HG03097 (cell line): ENCODE measurements around the gene ASB8.

Source experiments
- ATAC-seq: cut with Tn5 transposase; IDR thresholded peaks from one replicate; pipeline ENCODE4 v1.9.1; 2021; ENCODE audit not compliant: unreplicated experiment, low FRiP score

The ASB8 gene

DNA sequence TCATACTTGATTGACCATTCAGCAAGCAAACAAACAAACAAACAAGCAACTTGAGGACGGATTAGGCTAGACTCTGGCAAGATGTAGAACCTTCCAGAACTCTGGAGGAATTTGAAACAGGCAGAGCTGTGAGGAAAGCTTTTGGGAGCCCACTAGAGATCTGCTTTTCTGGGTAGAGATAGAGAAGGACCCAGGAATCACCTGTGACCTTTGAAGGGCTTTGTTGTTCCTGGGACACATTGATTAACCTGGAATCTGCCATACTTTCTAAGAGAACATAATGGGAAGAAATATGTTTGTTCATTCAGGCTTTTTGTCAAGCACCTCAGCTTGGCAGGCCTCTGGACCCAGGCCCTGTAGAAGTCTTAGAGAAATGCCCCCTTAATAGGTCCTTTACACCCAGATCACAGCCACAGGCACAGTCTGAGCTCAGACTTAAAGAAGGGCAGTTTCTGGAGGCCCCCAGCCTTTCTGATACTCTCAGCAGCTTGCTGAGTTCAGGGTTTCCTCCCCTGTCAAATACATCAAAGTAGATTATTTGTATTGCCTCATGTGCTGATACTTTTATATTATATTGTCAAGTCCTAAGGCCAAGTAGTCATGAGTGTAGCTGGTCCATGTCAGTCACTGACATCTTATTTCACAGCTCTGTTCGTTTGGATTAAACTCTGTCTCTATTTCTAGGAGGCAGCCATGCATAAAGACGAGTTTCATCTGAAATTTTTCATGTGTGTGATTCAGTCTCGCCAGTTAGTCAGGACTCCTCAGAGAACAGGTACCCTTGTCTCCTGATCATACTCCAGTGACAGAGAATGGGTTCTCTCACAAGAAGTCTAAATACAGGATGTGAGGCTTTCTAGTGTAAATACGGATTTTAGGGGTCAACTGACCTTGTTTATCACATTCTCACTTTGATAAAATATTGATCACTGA lies 50.4 kb downstream of the ASB8 start:
- no peak for ATAC-seq

- peak; percentile 54 for ATAC-seq
Observed at GRCh38 chr12:48105867-48106680, 51.2 kb downstream of the ASB8 start, which contains the start of gene SENP1. Gene SENP1, minus strand, starts transcription at chr12:48106079. Its CDS starts 4,607 bp downstream, at chr12:48101472.

- ATAC-seq, result peak; percentile 31
Observed at GRCh38 chr12:48105321-48105866, 51.9 kb downstream of the ASB8 start.

DNA sequence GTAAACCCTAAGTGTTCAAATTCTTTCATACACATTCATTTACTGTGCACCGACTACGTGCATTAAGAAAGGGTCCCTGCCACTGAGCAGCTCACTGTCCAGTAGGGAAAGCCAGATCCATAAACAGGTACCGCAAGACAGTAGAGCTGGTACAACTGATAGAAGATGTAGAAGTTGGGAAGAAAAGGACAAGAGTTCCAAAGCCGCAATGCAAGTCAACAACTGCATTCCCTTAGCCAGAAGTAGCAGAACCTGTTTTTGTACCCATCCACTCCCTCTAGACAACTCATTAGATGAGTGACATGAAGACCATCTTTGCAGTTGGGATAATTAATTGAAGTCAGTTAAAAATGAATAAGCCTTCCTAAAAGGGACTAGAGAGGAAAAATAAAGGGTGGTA lies 52.8 kb downstream of the ASB8 start:
- no peak for ATAC-seq
